Endodermal cell (in vitro differentiated cells): ENCODE measurements around the gene KDM8. TPM values are rescaled to one million over a fixed set of nuclear protein-coding genes. Genes with fewer than 3 reads are reported as not detected.

Source experiments
- DNase-seq: peaks from one replicate; pipeline ENCODE4 v3.0.0-alpha.2; 2017
- H3K27ac ChIP-seq: 2 replicates; pipeline ENCODE4 v1.5.1; 2013; ENCODE audit warnings: mild to moderate bottlenecking, low read depth, low read length, moderate library complexity
- H3K27me3 ChIP-seq: 2 replicates; pipeline ENCODE4 v1.6.1; 2013; ENCODE audit warnings: mild to moderate bottlenecking, low read length, moderate library complexity; ENCODE audit not compliant: insufficient read depth, control insufficient read depth, poor library complexity, severe bottlenecking
- H3K36me3 ChIP-seq: 2 replicates; pipeline ENCODE4 v1.7.0; 2013; ENCODE audit warnings: mild to moderate bottlenecking, low read length, moderate library complexity; ENCODE audit not compliant: control insufficient read depth, insufficient read depth
- H3K4me1 ChIP-seq: one replicate; pipeline ENCODE4 v1.7.0; 2013; ENCODE audit warnings: low read length; ENCODE audit not compliant: control insufficient read depth, insufficient read depth
- H3K4me3 ChIP-seq: 2 replicates; pipeline ENCODE4 v1.5.1; 2013; ENCODE audit warnings: mild to moderate bottlenecking, low read length, moderate library complexity
- H3K9ac ChIP-seq: 2 replicates; pipeline ENCODE4 v1.6.1; 2013; ENCODE audit warnings: mild to moderate bottlenecking, low read length, moderate library complexity; ENCODE audit not compliant: poor library complexity, severe bottlenecking; ENCODE audit errors: extremely low read depth
- H3K9me3 ChIP-seq: 2 replicates; pipeline ENCODE4 v1.6.1; 2013; ENCODE audit warnings: mild to moderate bottlenecking, low read length, moderate library complexity; ENCODE audit not compliant: control insufficient read depth
- H3K27ac Mint-ChIP-seq: 2 replicates; pipeline ENCODE4 v1.8.0; 2020; ENCODE audit warnings: mixed read lengths
- H3K27me3 Mint-ChIP-seq: 2 replicates; pipeline ENCODE4 v1.8.0; 2021; ENCODE audit warnings: mild to moderate bottlenecking, mixed read lengths; ENCODE audit not compliant: insufficient read depth
- H3K36me3 Mint-ChIP-seq: 2 replicates; pipeline ENCODE4 v1.8.0; 2020; ENCODE audit warnings: low read depth, mixed read lengths
- H3K4me1 Mint-ChIP-seq: 2 replicates; pipeline ENCODE4 v1.8.0; 2020; ENCODE audit warnings: mixed read lengths
- H3K4me3 Mint-ChIP-seq: 2 replicates; pipeline ENCODE4 v1.8.0; 2020; ENCODE audit warnings: mild to moderate bottlenecking, moderate library complexity, mixed read lengths
- H3K9me3 Mint-ChIP-seq: 2 replicates; pipeline ENCODE4 v1.8.0; 2020; ENCODE audit warnings: mild to moderate bottlenecking, mixed read lengths
- WGBS, 2 experiments: methylation state at CpG; one replicate each; pipeline versions ENCODE4 v1.1.5 to v1.1.7; 2013; ENCODE audit warnings: missing lambda C conversion rate in 2 of 2, mixed read lengths in 1 of 2; ENCODE audit not compliant: insufficient coverage in 1 of 2, insufficient read length in 1 of 2; 5-methylcytosine and 5-hydroxymethylcytosine counted together
- total RNA-seq, 2 donors: library from RNA; stranded (reverse); fragmentation: NEBNext Ultra II Directional in 1 of 2; extraction: Animal tissue kit (Norgen Biotek cat#: 25700) in 1 of 2; gene quantifications; 2 replicates in 1 of 2; 3 replicates in 1 of 2; pipeline ENCODE4 v1.2.1, GENCODE V29; 2021
- TF ChIP-seq, protein P1 (sequence below): fragments of 200-600 bp; sonication (generic); conservative IDR thresholded peaks from 2 replicates; pipeline ENCODE4 v1.5.0; 2021; ENCODE audit warnings: antibody characterized with exemption, mild to moderate bottlenecking

Gene KDM8
- total RNA-seq, 2 donors from 2014 or later = 11.0 to 12.1 TPM

DNA sequence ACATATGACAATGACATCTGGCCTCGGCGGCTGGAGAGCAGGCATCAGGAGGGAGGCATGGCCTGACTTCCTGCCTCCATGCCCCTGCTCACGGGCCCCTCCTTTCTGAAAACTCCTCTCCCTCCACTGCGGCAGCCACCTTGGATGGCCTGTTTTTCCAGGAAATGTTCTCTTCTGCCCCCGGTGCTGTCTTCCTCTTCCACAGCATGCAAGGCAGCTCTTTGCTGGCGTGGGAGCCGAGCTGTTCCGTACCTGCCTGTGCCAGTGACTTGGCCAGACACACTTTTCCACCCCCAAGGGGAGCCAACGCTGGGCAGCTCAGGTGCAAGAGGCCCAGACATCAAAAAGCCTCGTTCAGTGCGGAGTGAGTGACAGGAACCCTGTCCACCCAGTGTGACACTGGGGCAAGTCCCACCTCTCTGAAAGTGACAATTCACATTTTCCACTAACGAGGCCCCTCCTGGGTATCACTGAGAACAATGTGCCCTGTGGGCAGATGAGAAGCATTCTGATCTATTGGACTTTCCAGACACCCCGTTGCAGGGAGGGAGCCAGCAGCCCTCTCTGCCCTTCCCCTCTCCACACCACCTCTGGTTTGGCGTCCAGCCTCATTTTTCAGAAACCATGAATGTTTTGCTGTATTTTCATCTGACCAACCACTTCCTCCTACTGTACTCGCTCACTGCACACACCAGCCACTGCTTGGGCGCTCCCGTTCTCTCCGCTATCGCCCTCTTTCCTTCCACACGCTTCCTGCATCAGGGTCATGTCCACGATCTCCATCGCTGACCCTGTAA, 34.1 kb downstream of the KDM8 start:
- Mint-ChIP-seq H3K4me1 (peaks cover 11% of the 10 kb centered on the region), H3K9me3 (no peaks in the 10 kb centered on the region), H3K36me3 (no peaks in the 10 kb centered on the region), H3K27ac (peak overlapping the region; percentile 62), H3K4me3 (no peak overlapping the region), H3K27me3 (no peaks in the 10 kb centered on the region)
- no peaks in the 10 kb centered on the region for H3K4me1 ChIP-seq
- H3K36me3 ChIP-seq = no peaks in the 10 kb centered on the region
- H3K27ac ChIP-seq = peak overlapping the region; percentile 52
- H3K4me3 ChIP-seq = no peak overlapping the region
- no peak for DNase-seq
- H3K9ac ChIP-seq = no peak overlapping the region
- no peaks in the 10 kb centered on the region for H3K27me3 ChIP-seq
- H3K9me3 ChIP-seq = no peaks in the 10 kb centered on the region
- TF ChIP-seq, protein P1, sequence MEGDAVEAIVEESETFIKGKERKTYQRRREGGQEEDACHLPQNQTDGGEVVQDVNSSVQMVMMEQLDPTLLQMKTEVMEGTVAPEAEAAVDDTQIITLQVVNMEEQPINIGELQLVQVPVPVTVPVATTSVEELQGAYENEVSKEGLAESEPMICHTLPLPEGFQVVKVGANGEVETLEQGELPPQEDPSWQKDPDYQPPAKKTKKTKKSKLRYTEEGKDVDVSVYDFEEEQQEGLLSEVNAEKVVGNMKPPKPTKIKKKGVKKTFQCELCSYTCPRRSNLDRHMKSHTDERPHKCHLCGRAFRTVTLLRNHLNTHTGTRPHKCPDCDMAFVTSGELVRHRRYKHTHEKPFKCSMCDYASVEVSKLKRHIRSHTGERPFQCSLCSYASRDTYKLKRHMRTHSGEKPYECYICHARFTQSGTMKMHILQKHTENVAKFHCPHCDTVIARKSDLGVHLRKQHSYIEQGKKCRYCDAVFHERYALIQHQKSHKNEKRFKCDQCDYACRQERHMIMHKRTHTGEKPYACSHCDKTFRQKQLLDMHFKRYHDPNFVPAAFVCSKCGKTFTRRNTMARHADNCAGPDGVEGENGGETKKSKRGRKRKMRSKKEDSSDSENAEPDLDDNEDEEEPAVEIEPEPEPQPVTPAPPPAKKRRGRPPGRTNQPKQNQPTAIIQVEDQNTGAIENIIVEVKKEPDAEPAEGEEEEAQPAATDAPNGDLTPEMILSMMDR = no peak
- WGBS, 2 experiments = 85 to 90% methylated on average over 16 to 22 of the region's 22 CpGs

DNA sequence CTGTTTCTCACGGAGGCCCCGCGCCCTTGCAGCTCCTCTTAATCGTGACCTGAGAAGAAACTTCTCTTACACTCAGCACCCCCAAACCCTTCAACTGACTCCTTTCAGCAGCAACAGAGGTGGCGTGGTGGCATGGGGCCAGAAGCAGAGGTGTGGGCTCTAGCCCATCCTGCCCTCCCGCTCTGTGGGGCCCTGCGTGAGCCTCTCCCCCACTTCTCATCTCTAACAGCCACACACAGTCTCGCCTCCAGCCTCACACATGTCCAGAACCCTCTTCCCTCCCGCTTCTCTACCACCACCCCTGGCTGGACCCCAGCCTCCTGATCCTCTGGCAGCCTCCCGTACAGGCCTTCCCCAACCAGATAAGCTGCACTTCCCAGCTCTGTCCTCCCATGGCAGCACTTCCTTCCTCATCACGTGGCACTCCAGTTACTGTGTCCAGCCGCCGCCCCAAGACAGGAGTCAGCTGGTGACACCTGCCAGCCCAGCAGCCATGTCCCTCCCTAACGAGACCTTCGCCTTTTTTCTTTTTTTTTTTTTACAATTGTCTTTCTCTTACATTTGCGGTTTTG, 34.8 kb downstream of the KDM8 start:
- H3K9me3 Mint-ChIP-seq = no peaks in the 10 kb centered on the region
- H3K9ac ChIP-seq = no peak overlapping the region
- no peaks in the 10 kb centered on the region for H3K36me3 ChIP-seq
- no peaks in the 10 kb centered on the region for H3K36me3 Mint-ChIP-seq
- TF ChIP-seq, protein P1 = no peak
- H3K4me1 Mint-ChIP-seq = peaks cover 16% of the 10 kb centered on the region
- no peaks in the 10 kb centered on the region for H3K4me1 ChIP-seq
- no peak overlapping the region for H3K4me3 ChIP-seq
- H3K9me3 ChIP-seq = no peaks in the 10 kb centered on the region
- 77 to 85% methylated on average over 3 to 16 of the region's 16 CpGs for WGBS, 2 experiments
- DNase-seq = no peak
- H3K27me3 ChIP-seq = no peaks in the 10 kb centered on the region
- no peak overlapping the region for H3K27ac ChIP-seq
- H3K4me3 Mint-ChIP-seq = no peak overlapping the region
- H3K27ac Mint-ChIP-seq = peak overlapping the region; percentile 7
- no peaks in the 10 kb centered on the region for H3K27me3 Mint-ChIP-seq

DNA sequence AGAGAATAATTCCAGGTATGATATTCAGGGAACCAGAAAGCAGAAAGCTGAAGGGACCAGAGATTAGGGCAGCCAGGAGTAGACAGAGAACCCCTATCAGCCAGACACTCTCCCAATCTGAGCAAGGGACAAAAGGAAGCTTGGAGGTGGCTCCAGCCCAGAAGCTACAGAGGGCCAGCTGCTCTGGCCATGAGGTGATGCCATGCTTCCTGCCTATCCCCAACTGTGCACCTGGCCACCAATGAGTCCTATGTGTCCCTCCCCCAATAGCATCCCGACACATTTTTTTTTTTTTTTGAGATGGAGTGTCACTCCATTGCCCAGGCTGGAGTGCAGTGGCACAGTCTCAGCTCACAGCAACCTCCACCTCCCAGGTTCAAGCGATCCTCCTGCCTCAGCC, 35.3 kb downstream of the KDM8 start:
- Mint-ChIP-seq H3K4me3 (no peak overlapping the region), H3K4me1 (peaks cover 18% of the 10 kb centered on the region), H3K27me3 (no peaks in the 10 kb centered on the region), H3K9me3 (no peaks in the 10 kb centered on the region), H3K36me3 (no peaks in the 10 kb centered on the region), H3K27ac (peak overlapping the region; percentile 7)
- WGBS, 2 experiments = 95 to 100% methylated on average over 1 to 2 of the region's 2 CpGs
- no peak overlapping the region for H3K27ac ChIP-seq
- TF ChIP-seq, protein P1 = no peak
- no peaks in the 10 kb centered on the region for H3K27me3 ChIP-seq
- no peak for DNase-seq
- H3K36me3 ChIP-seq = no peaks in the 10 kb centered on the region
- H3K9me3 ChIP-seq = no peaks in the 10 kb centered on the region
- H3K4me3 ChIP-seq = no peak overlapping the region
- H3K4me1 ChIP-seq = no peaks in the 10 kb centered on the region
- no peak overlapping the region for H3K9ac ChIP-seq
